ENCODE measurements around the gene LELP1. TPM values are rescaled to one million over a fixed set of nuclear protein-coding genes. Genes with fewer than 3 reads are reported as not detected.

LELP1 gene
- total RNA-seq, 5 donors from 2014 or later (not counting 1 experiment from before 2014, with no cell fraction given): not detected

DNA sequence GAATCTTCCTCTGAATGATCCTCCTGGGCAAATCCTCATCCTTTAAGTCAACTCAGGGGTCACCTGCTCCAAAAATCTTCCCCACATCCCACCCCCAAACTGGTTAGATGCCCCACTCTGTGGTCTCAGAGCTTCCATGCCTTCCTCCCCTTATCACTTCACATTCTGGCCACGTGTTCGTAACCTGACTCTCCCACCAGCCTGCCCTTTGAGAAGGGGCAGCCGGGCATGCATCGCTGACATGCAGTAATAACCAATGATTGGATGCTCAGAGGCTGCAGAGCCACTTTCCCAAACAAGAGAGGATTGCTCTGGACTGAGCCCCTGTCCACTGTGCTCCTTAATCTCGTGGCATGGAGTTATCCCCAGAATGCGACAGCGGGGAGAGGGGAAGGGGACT, 7.0 kb downstream of the LELP1 start:
- H3K9me3 ChIP-seq: no peaks in the 10 kb centered on the region
- H3K27me3 ChIP-seq (replicated peaks in 1 of 2; ENCODE audit: control insufficient read depth in 2 of 2, extremely low read depth in 1 of 2, insufficient read depth in 2 of 2, low read length in 1 of 2): peaks cover 0 to 21% of the 10 kb centered on the region in 2 experiments
- Mint-ChIP-seq H3K9me3 (no peaks in the 10 kb centered on the region), H3K27ac (no peak overlapping the region), H3K4me1 (no peaks in the 10 kb centered on the region), H3K36me3 (no peaks in the 10 kb centered on the region), H3K4me3 (no peak overlapping the region), H3K27me3 (peaks cover 30 to 42% of the 10 kb centered on the region in 2 donors)
- no peak for ATAC-seq (replicated peaks in 1 of 4)
- DNase-seq: no peak
- CTCF ChIA-PET: no interaction called here
- WGBS (ENCODE audit: insufficient coverage): 71% methylated on average over 6 of the region's 7 CpGs
- no peaks in the 10 kb centered on the region for H3K4me1 ChIP-seq (ENCODE audit: control insufficient read depth in 1 of 2, extremely low read depth in 1 of 2, insufficient read depth in 2 of 2, low read length in 2 of 2)
- POLR2A ChIA-PET: no interaction called here
- no peaks in the 10 kb centered on the region for H3K36me3 ChIP-seq (ENCODE audit: control insufficient read depth in 2 of 2, extremely low read depth in 1 of 2, insufficient read depth in 1 of 2, low read length in 1 of 2)
- H3K4me3 ChIP-seq (ENCODE audit: control insufficient read depth in 1 of 2, extremely low read depth in 1 of 2, low read length in 1 of 2): no peak overlapping the region
- H3K27ac ChIP-seq (ENCODE audit: low read length): no peak overlapping the region

DNA sequence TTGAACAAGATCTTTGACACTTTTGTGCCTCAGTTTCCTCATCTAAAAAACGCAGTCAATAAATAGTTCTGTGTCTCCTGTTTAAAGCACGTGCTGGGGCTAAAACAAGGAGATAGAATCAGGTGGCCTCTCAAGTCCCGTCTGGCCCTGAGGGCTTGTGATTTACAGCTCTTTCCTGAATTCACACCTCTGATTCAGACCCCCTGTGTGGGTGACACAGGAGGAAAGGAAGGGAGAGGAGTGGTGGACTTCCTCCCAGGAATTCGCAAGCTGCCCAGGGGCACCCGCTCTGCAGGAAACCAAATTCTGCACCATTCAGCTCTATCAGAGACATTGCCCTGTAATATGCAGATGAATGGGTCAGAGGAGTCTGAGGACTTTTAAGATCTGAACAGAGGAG, 9.0 kb downstream of the LELP1 start:
- H3K4me1 Mint-ChIP-seq: peaks cover 0 to 5% (median 5%) of the 10 kb centered on the region in 3 donors
- no peaks in the 10 kb centered on the region for H3K36me3 ChIP-seq (ENCODE audit: control insufficient read depth in 2 of 2, extremely low read depth in 1 of 2, insufficient read depth in 1 of 2, low read length in 1 of 2)
- no peak for DNase-seq

DNA sequence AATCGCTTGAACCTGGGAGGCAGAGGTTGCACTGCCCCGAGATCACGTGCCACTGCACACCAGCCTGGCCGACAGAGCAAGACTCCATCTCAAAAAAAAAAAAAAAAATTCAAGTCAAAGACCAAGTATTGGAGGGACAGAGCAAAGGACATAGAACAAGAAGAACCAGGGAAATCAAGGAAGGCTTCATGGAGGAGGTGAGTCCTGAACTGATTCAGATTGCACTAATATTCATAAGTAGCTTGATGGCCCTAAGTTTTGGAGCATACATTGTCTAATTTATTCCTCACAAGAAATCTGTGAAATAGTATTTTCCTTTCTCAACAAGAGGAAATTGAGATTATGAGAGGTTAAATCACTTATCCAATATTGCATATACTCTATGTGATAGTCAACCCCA, 10.3 kb downstream of the LELP1 start:
- Mint-ChIP-seq H3K27ac (no peak overlapping the region), H3K27me3 (peaks cover 20 to 25% of the 10 kb centered on the region in 2 donors), H3K36me3 (no peaks in the 10 kb centered on the region), H3K4me3 (no peak overlapping the region), H3K9me3 (no peaks in the 10 kb centered on the region), H3K4me1 (peaks cover 0 to 7% (median 6%) of the 10 kb centered on the region in 3 donors)
- Histone ChIP-seq H3K27me3 (replicated peaks in 1 of 2; ENCODE audit: control insufficient read depth in 2 of 2, extremely low read depth in 1 of 2, insufficient read depth in 2 of 2, low read length in 1 of 2) (peaks cover 0 to 19% of the 10 kb centered on the region in 2 experiments), H3K27ac (ENCODE audit: low read length) (no peak overlapping the region), H3K36me3 (ENCODE audit: control insufficient read depth in 2 of 2, extremely low read depth in 1 of 2, insufficient read depth in 1 of 2, low read length in 1 of 2) (no peaks in the 10 kb centered on the region), H3K9me3 (no peaks in the 10 kb centered on the region), H3K4me1 (ENCODE audit: control insufficient read depth in 1 of 2, extremely low read depth in 1 of 2, insufficient read depth in 2 of 2, low read length in 2 of 2) (no peaks in the 10 kb centered on the region), H3K4me3 (ENCODE audit: control insufficient read depth in 1 of 2, extremely low read depth in 1 of 2, low read length in 1 of 2) (no peak overlapping the region)
- ChIA-PET CTCF (interaction anchor here in 1 of 2 donors (0.6 kb wide), 1 partner anchor 266 kb away, joined by 4 read pairs; no protein-coding TSS in a partner anchor), POLR2A (no interaction called here)
- 93% methylated on average over 3 of the region's 4 CpGs for WGBS (ENCODE audit: insufficient coverage)
- ATAC-seq (replicated peaks in 1 of 4): no peak
- DNase-seq: no peak

More for the DNA sequence above, 9.0 kb downstream of the LELP1 start:
- no peak overlapping the region for H3K4me3 ChIP-seq (ENCODE audit: control insufficient read depth in 1 of 2, extremely low read depth in 1 of 2, low read length in 1 of 2)
- Mint-ChIP-seq H3K27me3 (peaks cover 22 to 33% of the 10 kb centered on the region in 2 donors), H3K27ac (no peak overlapping the region), H3K9me3 (no peaks in the 10 kb centered on the region), H3K4me3 (no peak overlapping the region), H3K36me3 (no peaks in the 10 kb centered on the region)
- no peak for ATAC-seq (replicated peaks in 1 of 4)
- peaks cover 0 to 17% of the 10 kb centered on the region in 2 experiments for H3K27me3 ChIP-seq (replicated peaks in 1 of 2; ENCODE audit: control insufficient read depth in 2 of 2, extremely low read depth in 1 of 2, insufficient read depth in 2 of 2, low read length in 1 of 2)
- ChIA-PET CTCF (interaction anchor here in 1 of 2 donors (1.2 kb wide), 1 partner anchor 55 kb away, joined by 3 read pairs; no protein-coding TSS in a partner anchor), POLR2A (no interaction called here)
- no peaks in the 10 kb centered on the region for H3K4me1 ChIP-seq (ENCODE audit: control insufficient read depth in 1 of 2, extremely low read depth in 1 of 2, insufficient read depth in 2 of 2, low read length in 2 of 2)
- no peaks in the 10 kb centered on the region for H3K9me3 ChIP-seq
- H3K27ac ChIP-seq (ENCODE audit: low read length): no peak overlapping the region
- WGBS (ENCODE audit: insufficient coverage): no CpG with 5 or more reads among the region's 5 CpGs

DNA sequence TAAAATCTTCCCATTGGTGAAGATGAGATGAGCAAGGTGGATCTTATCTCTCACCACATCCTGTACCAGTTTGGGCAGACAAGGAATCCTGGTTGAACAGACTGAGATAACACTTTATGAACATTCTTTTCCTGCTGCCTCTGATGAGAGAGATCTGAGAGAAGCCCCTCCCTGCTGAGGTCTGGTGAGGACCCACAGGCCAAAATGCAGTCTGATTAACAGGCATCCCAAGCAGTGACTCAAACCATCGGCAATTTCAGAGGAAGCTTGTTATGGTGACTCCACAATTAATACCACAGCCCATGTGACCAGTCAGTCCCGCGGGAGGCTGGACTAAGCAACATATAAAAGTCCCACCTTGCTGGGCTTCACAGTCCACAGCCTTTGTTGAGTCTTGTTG, 14.0 kb downstream of the LELP1 start, which contains the start of gene PRR9:
Gene PRR9, plus strand, starts transcription at position 373 of the 400 bp plus-strand sequence. CDS start 561 bp downstream, outside the sequence.
- 47% methylated on average over 3 of the region's 3 CpGs for WGBS (ENCODE audit: insufficient coverage)
- Histone ChIP-seq H3K4me1 (ENCODE audit: control insufficient read depth in 1 of 2, extremely low read depth in 1 of 2, insufficient read depth in 2 of 2, low read length in 2 of 2) (no peaks in the 10 kb centered on the region), H3K27ac (ENCODE audit: low read length) (no peak within 1 kb of the TSS), H3K36me3 (ENCODE audit: control insufficient read depth in 2 of 2, extremely low read depth in 1 of 2, insufficient read depth in 1 of 2, low read length in 1 of 2) (no peaks in the 10 kb centered on the region), H3K9me3 (no peaks in the 10 kb centered on the region), H3K27me3 (replicated peaks in 1 of 2; ENCODE audit: control insufficient read depth in 2 of 2, extremely low read depth in 1 of 2, insufficient read depth in 2 of 2, low read length in 1 of 2) (peaks cover 0 to 13% of the 10 kb centered on the region in 2 experiments), H3K4me3 (ENCODE audit: control insufficient read depth in 1 of 2, extremely low read depth in 1 of 2, low read length in 1 of 2) (no peak within 1 kb of the TSS)
- Mint-ChIP-seq H3K9me3 (no peaks in the 10 kb centered on the region), H3K27me3 (peaks cover 24 to 25% of the 10 kb centered on the region in 2 donors), H3K4me3 (no peak within 1 kb of the TSS), H3K36me3 (no peaks in the 10 kb centered on the region), H3K27ac (no peak within 1 kb of the TSS), H3K4me1 (peaks cover 0 to 14% (median 6%) of the 10 kb centered on the region in 3 donors)
- DNase-seq: no peak
- POLR2A ChIA-PET: no interaction called here
- CTCF ChIA-PET: no interaction called here
- no peak for ATAC-seq (replicated peaks in 1 of 4)

DNA sequence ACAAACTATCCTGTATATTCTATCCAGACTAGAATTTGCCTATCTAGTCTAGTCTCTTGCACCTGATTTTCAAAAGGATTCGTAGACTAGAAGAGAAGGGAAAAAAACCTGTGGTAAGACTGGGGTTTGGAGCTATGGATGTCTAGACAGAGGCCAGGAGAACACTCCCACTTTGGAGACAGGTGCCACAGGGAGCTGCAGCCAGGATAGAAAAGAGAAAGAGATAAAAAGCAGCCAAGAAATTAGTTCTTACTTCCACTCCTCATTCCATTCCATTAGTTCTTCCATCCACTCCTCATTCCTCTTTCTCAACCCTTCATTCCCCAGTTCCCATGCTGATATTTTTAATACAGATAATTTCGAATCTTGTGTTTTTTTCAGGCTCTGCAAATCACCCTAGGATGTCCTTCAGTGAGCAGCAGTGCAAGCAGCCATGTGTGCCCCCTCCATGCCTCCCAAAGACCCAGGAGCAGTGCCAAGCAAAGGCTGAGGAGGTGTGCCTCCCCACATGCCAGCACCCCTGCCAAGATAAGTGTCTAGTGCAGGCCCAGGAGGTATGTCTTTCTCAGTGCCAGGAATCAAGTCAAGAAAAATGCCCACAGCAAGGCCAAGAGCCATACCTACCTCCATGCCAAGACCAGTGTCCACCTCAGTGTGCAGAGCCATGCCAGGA, 14.7 kb downstream of the LELP1 start:
- POLR2A ChIA-PET: no interaction called here
- H3K27ac Mint-ChIP-seq: no peak overlapping the region
- WGBS (ENCODE audit: insufficient coverage): 14% methylated on average over 1 of the region's 2 CpGs

DNA sequence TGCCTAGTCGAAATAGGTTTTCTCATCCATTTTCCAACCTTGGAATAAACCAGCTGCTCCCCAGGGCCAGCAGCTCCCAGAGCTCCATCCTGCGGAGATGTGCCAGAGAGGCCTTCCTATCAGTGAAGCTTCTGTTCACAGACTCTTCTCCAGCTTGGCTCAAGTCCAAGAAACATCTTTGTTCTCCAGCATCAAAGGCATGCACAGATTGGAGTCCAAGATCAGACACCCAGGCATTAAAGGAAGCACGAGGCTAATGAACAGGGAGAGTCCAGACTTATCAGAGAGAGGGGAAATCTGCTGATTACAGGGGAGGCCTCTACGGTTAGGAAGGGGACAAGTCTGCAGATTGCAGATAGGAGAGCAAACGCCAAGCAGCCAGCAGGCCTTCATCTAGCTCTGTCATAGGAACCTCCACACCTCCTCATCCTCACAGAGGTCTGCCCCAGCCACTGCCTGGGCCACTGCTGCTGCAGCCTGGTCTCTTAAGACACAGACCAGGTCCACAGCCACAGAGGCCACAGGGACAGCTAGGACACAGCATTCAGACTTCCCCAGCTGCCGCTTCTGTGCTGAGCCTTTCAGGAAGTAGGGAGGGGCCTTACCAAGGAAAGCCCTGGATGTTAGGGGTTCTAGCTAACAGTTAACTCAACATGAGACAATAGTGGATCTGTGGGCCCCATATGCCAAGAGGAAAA, 17.5 kb downstream of the LELP1 start:
- Mint-ChIP-seq H3K36me3 (no peaks in the 10 kb centered on the region), H3K4me3 (no peak overlapping the region), H3K9me3 (no peaks in the 10 kb centered on the region), H3K27ac (no peak overlapping the region), H3K4me1 (peaks cover 3 to 14% (median 6%) of the 10 kb centered on the region in 3 donors), H3K27me3 (peaks cover 21 to 31% of the 10 kb centered on the region in 2 donors)
- H3K4me3 ChIP-seq (ENCODE audit: control insufficient read depth in 1 of 2, extremely low read depth in 1 of 2, low read length in 1 of 2): no peak overlapping the region
- POLR2A ChIA-PET: no interaction called here
- no peak for ATAC-seq (replicated peaks in 1 of 4)
- no peaks in the 10 kb centered on the region for H3K36me3 ChIP-seq (ENCODE audit: control insufficient read depth in 2 of 2, extremely low read depth in 1 of 2, insufficient read depth in 1 of 2, low read length in 1 of 2)
- DNase-seq: no peak
- H3K27ac ChIP-seq (ENCODE audit: low read length): no peak overlapping the region
- CTCF ChIA-PET: interaction anchor here in 1 of 2 donors (1.5 kb wide), 1 partner anchor 9 kb away, joined by 4 read pairs; no protein-coding TSS in a partner anchor
- H3K27me3 ChIP-seq (replicated peaks in 1 of 2; ENCODE audit: control insufficient read depth in 2 of 2, extremely low read depth in 1 of 2, insufficient read depth in 2 of 2, low read length in 1 of 2): peaks cover 0 to 25% of the 10 kb centered on the region in 2 experiments
- H3K9me3 ChIP-seq: no peaks in the 10 kb centered on the region
- WGBS (ENCODE audit: insufficient coverage): 47% methylated on average over 3 of the region's 6 CpGs
- no peaks in the 10 kb centered on the region for H3K4me1 ChIP-seq (ENCODE audit: control insufficient read depth in 1 of 2, extremely low read depth in 1 of 2, insufficient read depth in 2 of 2, low read length in 2 of 2)

More for the DNA sequence above, 14.7 kb downstream of the LELP1 start:
- CTCF ChIA-PET: no interaction called here
- Histone ChIP-seq H3K27ac (ENCODE audit: low read length) (no peak overlapping the region), H3K36me3 (ENCODE audit: control insufficient read depth in 2 of 2, extremely low read depth in 1 of 2, insufficient read depth in 1 of 2, low read length in 1 of 2) (no peaks in the 10 kb centered on the region), H3K27me3 (replicated peaks in 1 of 2; ENCODE audit: control insufficient read depth in 2 of 2, extremely low read depth in 1 of 2, insufficient read depth in 2 of 2, low read length in 1 of 2) (peaks cover 0 to 20% of the 10 kb centered on the region in 2 experiments), H3K4me1 (ENCODE audit: control insufficient read depth in 1 of 2, extremely low read depth in 1 of 2, insufficient read depth in 2 of 2, low read length in 2 of 2) (no peaks in the 10 kb centered on the region), H3K9me3 (no peaks in the 10 kb centered on the region), H3K4me3 (ENCODE audit: control insufficient read depth in 1 of 2, extremely low read depth in 1 of 2, low read length in 1 of 2) (no peak overlapping the region)
- H3K9me3 Mint-ChIP-seq: no peaks in the 10 kb centered on the region
- DNase-seq: no peak
- H3K27me3 Mint-ChIP-seq: peaks cover 20% of the 10 kb centered on the region in 2 donors
- ATAC-seq (replicated peaks in 1 of 4): no peak
- peaks cover 0 to 14% (median 6%) of the 10 kb centered on the region in 3 donors for H3K4me1 Mint-ChIP-seq
- H3K4me3 Mint-ChIP-seq: no peak overlapping the region
- no peaks in the 10 kb centered on the region for H3K36me3 Mint-ChIP-seq
